GM12892 (cell line): ENCODE results near the gene SRD5A3.

ENCODE experiments used
- POLR2A ChIP-seq: IDR thresholded peaks from 2 replicates; pipeline ENCODE4 v1.6.1; 2011; ENCODE audit warnings: low read depth, low read length, control low read depth
- POLR2AphosphoS5 ChIP-seq: IDR thresholded peaks from 2 replicates; pipeline ENCODE4 v1.6.1; 2011; ENCODE audit warnings: low read depth, low read length, control low read depth
- TAF1 ChIP-seq: IDR thresholded peaks from 2 replicates; pipeline ENCODE4 v1.6.1; 2011; ENCODE audit warnings: low read depth, mild to moderate bottlenecking, control low read depth, low read length, borderline replicate concordance

DNA sequence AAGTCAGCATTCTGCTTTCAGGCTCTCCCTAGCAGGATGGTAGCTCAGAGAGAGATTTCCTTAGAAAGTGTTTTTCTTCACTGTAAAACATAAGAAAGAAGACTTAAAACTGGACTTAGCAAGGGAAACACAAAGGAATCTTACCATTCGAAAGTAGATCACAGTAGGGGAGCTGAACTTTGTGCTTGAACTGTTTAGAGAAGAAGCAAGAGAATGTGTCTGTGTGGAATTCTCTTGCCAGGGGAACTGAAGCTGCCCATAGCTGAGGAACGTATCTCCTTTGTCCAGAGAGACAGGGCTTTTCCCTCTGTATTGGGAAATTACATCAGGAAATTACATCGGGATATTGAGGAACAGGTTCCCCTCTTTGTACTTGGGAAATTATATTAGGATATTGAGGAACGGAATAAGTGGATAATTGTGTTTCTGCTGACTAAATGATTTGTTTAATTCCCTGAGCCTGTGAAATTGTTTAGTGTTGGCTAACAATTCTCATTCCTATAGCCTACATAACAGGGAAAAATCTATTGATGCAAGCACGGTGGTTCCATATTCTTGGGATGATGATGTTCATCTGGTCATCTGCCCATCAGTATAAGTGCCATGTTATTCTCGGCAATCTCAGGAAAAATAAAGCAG is 21.2 kb downstream of the SRD5A3 start:
- TF ChIP-seq TAF1 (no peak), POLR2AphosphoS5 (no peak), POLR2A (no peak)
